UCSD-AML1 (cell line): ENCODE measurements around the gene ENO4.

Experiments used
- DNase-seq: peaks from one replicate; lab custom pipeline; 2025; ENCODE audit not compliant: unreplicated experiment; lab: John Stamatoyannopoulos, UW

ENO4 gene

DNA sequence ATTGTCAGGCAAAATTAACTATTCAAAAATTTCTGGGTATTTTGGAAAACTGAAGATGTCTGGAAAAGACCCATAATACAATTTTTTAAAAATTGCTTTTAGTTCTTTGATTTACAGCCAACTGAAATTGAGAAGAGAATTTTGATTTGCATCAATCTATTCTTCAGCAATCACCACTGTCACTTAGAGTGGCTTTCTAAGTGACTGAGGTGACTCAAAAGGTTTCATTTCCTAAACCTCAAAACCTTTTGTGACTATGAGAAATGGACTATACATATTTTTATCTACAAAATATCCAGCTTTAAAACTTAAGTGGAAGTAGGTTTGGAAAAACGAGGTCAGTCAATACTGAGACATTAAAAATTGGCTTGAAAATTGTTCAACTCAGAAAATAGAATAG is 60.0 kb downstream of the ENO4 start:
- DNase-seq, result no peak

DNA sequence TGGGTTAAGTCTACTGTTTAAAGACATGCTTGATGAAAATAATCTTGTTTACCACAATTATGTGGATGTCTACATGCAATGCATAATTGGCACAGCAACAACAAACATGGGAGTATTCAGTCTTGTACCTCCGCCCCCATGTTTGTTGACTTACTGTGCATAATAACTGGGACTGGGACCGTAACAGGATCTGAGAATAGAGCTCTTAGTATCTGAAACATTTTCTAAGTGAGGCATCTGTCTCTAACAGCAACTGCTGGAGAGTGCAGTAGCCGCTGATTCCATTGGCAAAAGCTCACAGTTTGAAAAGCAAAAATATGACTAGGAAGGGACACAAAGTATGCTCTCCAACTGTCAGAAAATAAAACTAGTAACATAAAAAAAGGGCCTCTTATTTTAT is 61.6 kb downstream of the ENO4 start:
- DNase-seq, result no peak

DNA sequence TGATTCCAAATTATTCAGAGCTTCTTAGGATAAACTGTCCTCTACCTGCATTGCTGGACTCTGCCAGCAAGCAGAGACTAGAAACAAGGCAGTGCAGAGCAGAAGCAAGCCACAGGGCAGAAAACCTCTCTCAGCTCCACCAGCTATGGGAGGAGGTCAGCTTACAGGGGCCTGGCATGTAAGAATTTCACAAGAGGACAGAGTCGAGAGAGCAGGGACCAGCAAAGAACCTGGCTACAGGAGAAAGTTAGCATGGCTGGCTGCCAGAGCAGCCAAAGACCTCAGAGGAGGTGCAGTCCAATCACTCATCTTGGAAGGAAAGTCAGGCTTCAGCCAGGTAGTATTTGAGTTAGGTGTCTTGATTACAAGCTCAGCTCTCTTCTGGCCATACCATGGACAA is 62.9 kb downstream of the ENO4 start:
- no peak for DNase-seq

DNA sequence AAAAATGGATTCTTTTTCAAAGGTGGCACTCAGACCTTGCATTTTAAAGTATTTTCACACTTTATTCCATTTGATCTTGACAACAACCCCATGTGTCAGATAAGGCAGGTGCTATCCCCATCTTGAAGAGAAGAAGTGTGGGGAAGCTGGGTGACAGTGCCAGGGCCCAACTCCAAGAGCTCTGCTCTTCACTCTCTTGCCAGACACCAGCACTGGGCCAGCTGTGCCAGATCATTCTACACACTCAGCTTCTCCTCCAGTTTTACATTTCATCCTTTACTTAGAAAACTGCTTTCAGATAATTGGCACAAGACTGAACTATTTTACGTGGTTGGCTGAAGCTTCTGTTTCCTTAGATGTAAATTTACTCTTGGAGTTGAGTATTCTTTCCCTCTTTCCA is 64.4 kb downstream of the ENO4 start:
- DNase-seq, result no peak

DNA sequence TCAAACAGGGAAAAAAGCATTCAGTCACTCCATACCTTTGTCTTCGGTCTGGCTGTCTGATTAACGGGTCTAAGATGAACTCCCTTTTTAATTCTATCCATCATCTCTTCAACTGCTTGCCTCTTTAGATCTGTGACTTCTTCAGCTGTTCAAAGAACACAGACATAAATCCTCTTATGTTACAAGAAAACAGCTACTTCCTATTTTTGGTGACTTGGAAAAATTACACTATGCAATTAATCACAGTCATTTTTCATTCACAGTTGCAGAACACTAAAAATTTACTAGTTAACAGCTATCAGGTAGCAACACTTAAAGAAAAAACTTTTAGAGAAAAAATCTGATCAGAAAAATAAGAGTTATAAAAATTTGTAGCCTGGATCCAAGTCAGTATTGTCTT is 66.0 kb downstream of the ENO4 start:
- DNase-seq, result no peak

GRCh38 chr10:116917481-116917880 is 68.2 kb downstream of the ENO4 start:
- no peak for DNase-seq

DNA sequence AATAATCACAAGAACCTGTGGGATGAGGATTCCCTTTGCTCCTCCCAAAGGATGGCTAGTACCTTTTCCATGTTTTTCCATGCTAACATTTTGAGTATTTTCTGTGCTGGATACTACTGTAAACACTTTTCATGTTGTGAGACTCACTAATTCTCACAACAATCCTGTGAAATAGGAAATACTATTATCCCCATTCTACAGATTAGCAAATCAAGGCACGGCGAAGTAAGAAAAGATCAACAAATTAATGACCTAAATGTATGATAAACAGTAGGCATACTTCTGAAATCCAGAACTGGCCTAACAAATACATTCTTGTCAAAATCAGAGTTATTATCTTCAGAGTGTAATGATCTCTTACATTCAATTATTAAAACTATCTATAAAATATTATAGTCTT is 69.3 kb downstream of the ENO4 start:
- DNase-seq, result no peak

DNA sequence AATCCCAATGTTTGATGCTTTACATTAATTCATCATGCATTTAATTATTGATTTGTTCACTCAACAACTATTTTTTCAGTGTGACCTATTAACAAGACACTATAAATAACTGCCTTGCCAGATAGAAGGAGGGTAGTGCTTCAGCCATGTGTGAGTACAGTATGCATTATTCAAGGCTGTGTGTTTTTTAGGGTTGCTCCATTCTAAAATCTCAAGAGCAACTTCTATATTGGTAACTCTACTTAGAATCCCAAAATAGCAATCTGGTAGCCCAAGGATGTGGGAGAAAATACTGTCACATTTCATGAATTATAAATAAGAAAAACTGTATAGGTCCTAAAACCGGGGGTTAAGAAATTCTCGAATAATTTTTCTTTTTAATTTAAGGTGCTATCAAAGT is 69.9 kb downstream of the ENO4 start:
- DNase-seq, result no peak

GRCh38 chr10:116919706-116920105 is 70.4 kb downstream of the ENO4 start:
- DNase-seq, result no peak

- DNase-seq, result no peak
These were observed 75.8 kb downstream of the ENO4 start for GRCh38 chr10:116925056-116925455.

- no peak for DNase-seq
These were observed 77.1 kb downstream of the ENO4 start for GRCh38 chr10:116926426-116926825.

DNA sequence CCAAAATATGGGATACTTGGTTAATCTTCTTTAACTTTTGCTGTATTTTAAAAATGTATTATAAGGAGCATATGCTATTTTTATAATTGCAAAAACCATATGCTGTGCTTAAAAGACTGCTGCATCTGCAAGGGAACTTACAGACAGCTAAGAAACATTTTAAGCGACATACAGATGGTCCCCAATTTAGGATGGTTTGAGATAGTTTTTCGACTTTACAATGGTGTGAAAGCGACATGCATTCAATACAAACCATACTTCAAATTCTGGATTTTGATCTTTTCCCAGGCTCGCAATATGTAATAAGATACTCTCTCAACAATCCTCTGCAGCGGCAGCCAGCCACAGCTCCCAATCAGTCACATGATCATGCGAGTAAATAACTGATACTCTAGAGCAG is 82.5 kb downstream of the ENO4 start:
- no peak for DNase-seq
